Panc1 (cell line): Measurements from ENCODE around the gene KCNQ2. TPM values are rescaled to one million over a fixed set of nuclear protein-coding genes. Genes with fewer than 3 reads are reported as not detected.

Experiments
- ATAC-seq: fragments of 200-7000 bp; cut with Tn5 transposase; 2 replicates; pipeline ENCODE4 v1.9.1; 2020; ENCODE audit warnings: mild to moderate bottlenecking, moderate library complexity
- BruUV-seq: library from RNA; stranded (reverse); fragments of 400-500 nt; replicated peaks from 2 replicates; lab custom pipeline; 2021; lab: Mats Ljungman, UMichigan
- CTCF ChIA-PET: fragments of 300-600 bp; sonication (Branson Sonifier 250); formaldehyde crosslinking; loops from one replicate; lab custom pipeline; 2022; ENCODE audit warnings: antibody characterized with exemption; lab: Charles Lee
- POLR2A ChIA-PET: fragments of 300-600 bp; sonication (Branson Sonifier 250); formaldehyde crosslinking; loops from one replicate; lab custom pipeline; 2022; ENCODE audit warnings: antibody characterized with exemption; lab: Charles Lee
- DNase-seq: peaks from one replicate; pipeline ENCODE4 v3.0.0-alpha.2; 2010; ENCODE audit warnings: low read depth, low spot score
- H3K27ac ChIP-seq: 2 replicates; pipeline ENCODE4 v1.5.1; 2011; ENCODE audit warnings: mild to moderate bottlenecking, low read length, inconsistent platforms
- H3K27me3 ChIP-seq: fragments of 200-500 bp; sonication (Bioruptor generic); 2 replicates; pipeline ENCODE4 v1.6.0; 2014; ENCODE audit warnings: low read length, inconsistent platforms; ENCODE audit not compliant: control insufficient read depth, insufficient read depth
- H3K36me3 ChIP-seq: fragments of 200-500 bp; sonication (Bioruptor generic); 2 replicates; pipeline ENCODE4 v1.5.1; 2014; ENCODE audit warnings: inconsistent platforms, mild to moderate bottlenecking, low read length, moderate library complexity; ENCODE audit not compliant: control insufficient read depth, insufficient read depth
- H3K4me1 ChIP-seq: 2 replicates; pipeline ENCODE4 v1.5.1; 2011; ENCODE audit warnings: inconsistent platforms, mild to moderate bottlenecking, low read length, moderate library complexity; ENCODE audit not compliant: control insufficient read depth, insufficient read depth
- H3K4me3 ChIP-seq, 2 experiments: 2 replicates each; pipeline ENCODE4 v1.5.1; 2011 to 2012; ENCODE audit warnings: low read depth in 2 of 2, low read length in 2 of 2, mild to moderate bottlenecking in 2 of 2, inconsistent platforms in 1 of 2, moderate library complexity in 1 of 2
- H3K9me3 ChIP-seq: fragments of 200-500 bp; sonication (Bioruptor generic); 2 replicates; pipeline ENCODE4 v1.5.1; 2014; ENCODE audit warnings: low read depth, mild to moderate bottlenecking, inconsistent platforms, low read length, moderate library complexity; ENCODE audit not compliant: control insufficient read depth, insufficient read depth
- CTCF ChIP-seq: fragments of 450-650 bp; IDR thresholded peaks from 2 replicates; pipeline ENCODE4 v1.5.1; 2017; ENCODE audit warnings: mild to moderate bottlenecking
- POLR2AphosphoS5 ChIP-seq: IDR thresholded peaks from 2 replicates; pipeline ENCODE4 v1.6.1; 2012; ENCODE audit warnings: mild to moderate bottlenecking, low read depth, low read length, moderate library complexity
- SIN3A ChIP-seq: IDR thresholded peaks from 2 replicates; pipeline ENCODE4 v1.6.1; 2012; ENCODE audit warnings: low read depth, mild to moderate bottlenecking, low read length, moderate library complexity, borderline replicate concordance; ENCODE audit not compliant: insufficient read depth
- TCF7L2 ChIP-seq: IDR thresholded peaks from 2 replicates; pipeline ENCODE4 v1.6.1; 2011; ENCODE audit warnings: mild to moderate bottlenecking, low read depth, low read length, inconsistent platforms
- in situ Hi-C: cut with HindIII; loops from 2 replicates; pipeline ENCODE4 v1.10.0; 2016; ENCODE audit warnings: low sequenced_read_pairs, low pct_unique_long_range_greater_than_20kb
- intact Hi-C: fragments of 100-400 bp; cut with micrococcal nuclease; formaldehyde crosslinking; loops from one replicate; pipeline ENCODE4 v1.10.0; 2022; ENCODE audit not compliant: unreplicated experiment
- total RNA-seq: library from RNA; stranded (reverse); gene quantifications from one replicate; pipeline ENCODE4 v1.2.1, GENCODE V29; 2021; ENCODE audit not compliant: unreplicated experiment
- TF ChIP-seq, protein P1 (sequence below), 2 experiments: IDR thresholded peaks; 2 replicates each; pipeline ENCODE4 v1.6.1; 2011 to 2012; ENCODE audit warnings: low read depth in 2 of 2, control low read depth in 1 of 2, low read length in 1 of 2, mild to moderate bottlenecking in 1 of 2, moderate library complexity in 1 of 2; ENCODE audit not compliant: insufficient read depth in 1 of 2

KCNQ2 gene
- total RNA-seq, 1 experiment from 2014 or later = 19.4 TPM

DNA sequence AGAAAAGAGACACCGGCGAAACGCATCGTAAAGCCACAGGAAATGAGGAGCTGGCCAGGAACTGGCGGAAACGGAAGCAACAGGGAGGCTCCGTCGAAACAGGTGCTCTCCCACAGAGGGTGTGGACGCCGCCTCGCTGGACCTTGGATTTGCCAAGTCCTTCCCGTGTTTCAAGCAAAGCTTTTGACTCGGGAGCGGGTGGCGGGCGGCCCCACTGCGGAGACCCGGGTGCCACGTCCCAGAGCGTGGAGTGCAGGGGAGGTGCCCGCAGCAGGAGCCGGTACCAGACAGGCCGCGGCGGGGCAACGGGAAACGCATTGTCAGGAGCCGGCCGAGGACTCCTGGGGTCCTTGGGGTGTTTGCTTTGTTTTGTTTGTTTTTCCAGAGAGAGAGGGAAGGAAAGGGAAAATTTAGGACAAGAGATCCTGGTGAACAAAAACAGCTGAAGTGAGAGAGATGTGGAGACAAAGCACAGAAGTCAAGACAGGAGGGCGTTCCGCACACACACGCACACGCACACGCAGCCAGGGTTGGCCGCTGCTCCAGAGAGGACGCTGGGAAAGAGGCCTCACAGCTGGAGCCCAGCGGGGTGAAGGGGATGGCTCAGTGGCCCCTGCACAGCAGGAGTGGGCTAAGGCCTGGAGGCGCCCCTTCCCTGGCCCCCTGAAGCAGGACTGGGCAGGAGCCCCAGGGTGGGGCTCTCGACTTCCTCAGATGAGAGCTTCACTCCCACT lies 60.4 kb downstream of the KCNQ2 start:
- ChIA-PET POLR2A (no interaction called here), CTCF (interaction anchor here (0.5 kb wide), 1 partner anchor 10 kb away, joined by 7 read pairs; no protein-coding TSS in a partner anchor)
- in situ Hi-C loops = no loop called here
- H3K9me3 ChIP-seq = no peaks in the 10 kb centered on the region
- no peak for TF ChIP-seq CTCF
- TF ChIP-seq TCF7L2 = no peak
- TF ChIP-seq POLR2AphosphoS5 = no peak
- TF ChIP-seq, protein P1, sequence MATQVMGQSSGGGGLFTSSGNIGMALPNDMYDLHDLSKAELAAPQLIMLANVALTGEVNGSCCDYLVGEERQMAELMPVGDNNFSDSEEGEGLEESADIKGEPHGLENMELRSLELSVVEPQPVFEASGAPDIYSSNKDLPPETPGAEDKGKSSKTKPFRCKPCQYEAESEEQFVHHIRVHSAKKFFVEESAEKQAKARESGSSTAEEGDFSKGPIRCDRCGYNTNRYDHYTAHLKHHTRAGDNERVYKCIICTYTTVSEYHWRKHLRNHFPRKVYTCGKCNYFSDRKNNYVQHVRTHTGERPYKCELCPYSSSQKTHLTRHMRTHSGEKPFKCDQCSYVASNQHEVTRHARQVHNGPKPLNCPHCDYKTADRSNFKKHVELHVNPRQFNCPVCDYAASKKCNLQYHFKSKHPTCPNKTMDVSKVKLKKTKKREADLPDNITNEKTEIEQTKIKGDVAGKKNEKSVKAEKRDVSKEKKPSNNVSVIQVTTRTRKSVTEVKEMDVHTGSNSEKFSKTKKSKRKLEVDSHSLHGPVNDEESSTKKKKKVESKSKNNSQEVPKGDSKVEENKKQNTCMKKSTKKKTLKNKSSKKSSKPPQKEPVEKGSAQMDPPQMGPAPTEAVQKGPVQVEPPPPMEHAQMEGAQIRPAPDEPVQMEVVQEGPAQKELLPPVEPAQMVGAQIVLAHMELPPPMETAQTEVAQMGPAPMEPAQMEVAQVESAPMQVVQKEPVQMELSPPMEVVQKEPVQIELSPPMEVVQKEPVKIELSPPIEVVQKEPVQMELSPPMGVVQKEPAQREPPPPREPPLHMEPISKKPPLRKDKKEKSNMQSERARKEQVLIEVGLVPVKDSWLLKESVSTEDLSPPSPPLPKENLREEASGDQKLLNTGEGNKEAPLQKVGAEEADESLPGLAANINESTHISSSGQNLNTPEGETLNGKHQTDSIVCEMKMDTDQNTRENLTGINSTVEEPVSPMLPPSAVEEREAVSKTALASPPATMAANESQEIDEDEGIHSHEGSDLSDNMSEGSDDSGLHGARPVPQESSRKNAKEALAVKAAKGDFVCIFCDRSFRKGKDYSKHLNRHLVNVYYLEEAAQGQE (IDR thresholded peaks at IDR 0.05; ENCODE audit: insufficient read depth in 1 of 2, low read depth in 2 of 2, low read length in 1 of 2) = no peak
- TF ChIP-seq SIN3A = no peak
- H3K36me3 ChIP-seq = no peaks in the 10 kb centered on the region
- H3K27me3 ChIP-seq = no peaks in the 10 kb centered on the region
- ATAC-seq (no peak), DNase-seq (no peak)
- BruUV-seq = no TSS peak
- intact Hi-C loops = no loop called here
- H3K4me1 ChIP-seq = no peaks in the 10 kb centered on the region
- H3K27ac ChIP-seq = no peak overlapping the region
- H3K4me3 ChIP-seq = no peak overlapping the region

DNA sequence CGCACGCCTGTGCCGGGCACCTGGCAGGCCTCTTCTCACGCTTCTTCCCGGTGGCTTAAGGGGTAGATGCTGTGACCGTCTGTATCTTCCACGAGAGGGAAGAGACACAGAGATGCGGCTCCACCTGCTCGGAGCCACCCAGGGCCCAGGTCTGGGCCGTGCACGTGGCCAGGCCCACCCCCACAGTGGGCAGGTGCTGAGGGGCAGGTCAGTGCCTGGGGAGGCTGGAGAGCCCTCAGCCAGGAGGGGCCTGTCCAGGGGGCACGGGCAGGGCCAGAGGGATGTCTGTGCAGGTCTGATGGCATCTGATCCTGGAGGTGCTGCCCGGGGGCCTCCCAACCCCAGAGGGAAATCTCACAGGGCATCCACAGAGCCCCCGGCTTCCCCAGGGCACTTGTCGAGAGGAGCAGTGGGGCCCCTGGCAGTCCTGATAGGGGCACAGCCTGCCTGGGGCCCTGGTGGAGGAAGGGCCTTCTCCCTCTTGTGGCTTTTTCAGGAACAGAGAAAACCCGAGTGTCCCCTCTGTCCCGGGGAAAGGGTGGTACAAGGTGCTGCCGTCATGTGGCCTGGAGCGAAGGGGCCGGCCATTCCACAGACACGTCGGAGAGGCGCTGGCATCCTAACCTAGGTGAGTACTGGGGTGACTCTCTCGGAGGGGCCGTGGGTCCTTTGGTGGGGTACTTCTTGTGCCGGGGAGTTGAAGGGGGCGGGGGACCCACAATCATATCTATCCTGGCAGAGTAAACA lies 61.1 kb downstream of the KCNQ2 start:
- no TSS peak for BruUV-seq
- no peak for TF ChIP-seq TCF7L2
- intact Hi-C loops = no loop called here
- ChIA-PET POLR2A (no interaction called here), CTCF (no interaction called here)
- DNase-seq (no peak), ATAC-seq (no peak)
- no peaks in the 10 kb centered on the region for H3K9me3 ChIP-seq
- no peaks in the 10 kb centered on the region for H3K27me3 ChIP-seq
- in situ Hi-C loops = no loop called here
- no peaks in the 10 kb centered on the region for H3K36me3 ChIP-seq
- H3K27ac ChIP-seq = no peak overlapping the region
- H3K4me1 ChIP-seq = no peaks in the 10 kb centered on the region
- H3K4me3 ChIP-seq = no peak overlapping the region
